NCI-H510A treated with DMSO at 0.1 percent for 48 hours (cell line): Measurements from ENCODE around the gene SYCN.

ENCODE experiments used
- DNase-seq: peaks from one replicate; lab custom pipeline; 2025; lab: John Stamatoyannopoulos, UW

SYCN gene

DNA sequence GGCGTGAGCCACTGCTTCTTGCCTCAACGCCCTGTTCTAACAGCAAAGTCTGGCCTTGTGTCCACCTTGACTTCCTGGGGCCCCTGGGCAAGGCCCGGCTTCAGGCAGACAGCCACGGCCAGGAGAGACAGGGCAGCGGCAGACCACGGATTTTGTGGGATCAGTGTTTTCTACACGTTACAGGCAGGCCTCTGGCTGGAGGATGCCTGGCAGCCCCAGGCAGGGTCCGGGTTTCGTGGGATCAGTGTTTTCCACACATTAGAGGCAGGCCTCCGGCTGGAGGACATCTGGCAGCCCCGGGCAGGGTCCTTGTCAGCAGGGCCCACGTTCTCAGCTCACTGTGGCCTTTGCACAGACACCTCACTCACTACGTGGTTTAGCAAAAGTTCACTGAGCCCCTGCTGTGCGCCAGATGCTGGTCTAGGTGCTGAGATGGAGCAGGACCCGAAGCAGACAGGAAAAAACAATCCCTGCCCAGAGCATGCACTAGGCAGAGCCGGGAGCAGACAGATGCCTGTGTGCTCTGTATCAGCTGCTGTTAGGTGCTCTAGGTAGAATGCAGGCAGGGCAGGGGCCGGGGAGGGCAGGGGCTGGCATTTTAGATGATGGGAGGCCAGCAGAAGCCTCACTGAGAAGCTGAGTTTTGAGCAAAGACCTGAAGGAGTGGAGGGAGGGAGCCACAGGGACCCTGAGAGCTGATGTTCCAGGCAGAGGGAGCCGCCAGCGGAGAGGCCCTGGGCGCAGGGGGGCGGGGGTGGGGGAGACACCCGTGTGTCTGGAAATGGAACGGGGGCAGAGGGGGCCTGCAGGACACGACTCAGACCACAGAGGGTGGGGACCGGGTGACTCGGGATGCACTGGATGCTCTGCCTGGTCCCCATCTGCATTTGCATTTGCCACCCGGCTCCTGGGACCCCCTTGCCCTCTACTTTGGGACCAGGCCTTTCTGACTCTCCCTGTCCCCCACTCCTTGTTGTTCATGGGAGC, 32.3 kb downstream of the SYCN start:
- no peak for DNase-seq

DNA sequence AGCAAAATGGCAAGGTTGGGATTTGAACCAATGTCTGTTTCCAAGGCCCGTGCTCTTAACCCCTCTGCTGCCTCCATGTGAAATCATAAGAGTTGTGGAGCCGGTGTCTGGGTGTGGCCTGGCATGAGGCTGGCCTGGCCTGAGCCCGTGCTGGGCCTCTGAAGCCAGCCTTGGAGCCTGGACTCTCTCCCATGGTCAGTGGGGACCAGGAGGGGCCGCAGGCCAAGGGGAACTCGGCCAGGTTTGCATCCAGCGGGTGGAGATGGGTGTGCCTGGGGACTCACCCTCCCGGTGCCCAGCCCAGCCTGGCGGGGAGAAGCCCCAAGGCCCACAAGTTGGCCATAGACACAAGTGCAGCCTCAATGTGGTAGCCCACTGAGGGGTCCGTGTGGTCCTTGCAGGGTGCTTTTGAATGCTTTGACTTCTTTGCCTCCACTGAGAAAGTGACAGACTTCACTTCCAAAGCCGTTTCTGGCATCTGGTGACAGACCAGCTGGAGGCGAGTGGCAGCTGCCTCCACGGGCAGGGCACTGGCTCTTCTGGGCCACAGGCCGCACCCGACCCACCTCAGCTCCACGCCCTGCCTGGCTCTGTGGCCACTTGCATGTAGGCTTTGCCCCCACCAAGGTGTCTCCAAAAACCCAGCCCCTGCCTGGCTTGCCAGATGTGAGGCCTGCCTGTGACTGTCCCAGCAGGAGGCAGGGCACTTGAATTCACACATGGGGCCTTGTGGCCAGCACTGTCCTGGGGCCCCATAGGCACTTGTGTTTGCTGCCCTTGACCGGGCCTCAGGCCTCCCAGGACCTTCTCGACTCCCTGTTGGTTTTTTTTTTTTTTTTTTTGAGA, 33.5 kb downstream of the SYCN start:
- no peak for DNase-seq

DNA sequence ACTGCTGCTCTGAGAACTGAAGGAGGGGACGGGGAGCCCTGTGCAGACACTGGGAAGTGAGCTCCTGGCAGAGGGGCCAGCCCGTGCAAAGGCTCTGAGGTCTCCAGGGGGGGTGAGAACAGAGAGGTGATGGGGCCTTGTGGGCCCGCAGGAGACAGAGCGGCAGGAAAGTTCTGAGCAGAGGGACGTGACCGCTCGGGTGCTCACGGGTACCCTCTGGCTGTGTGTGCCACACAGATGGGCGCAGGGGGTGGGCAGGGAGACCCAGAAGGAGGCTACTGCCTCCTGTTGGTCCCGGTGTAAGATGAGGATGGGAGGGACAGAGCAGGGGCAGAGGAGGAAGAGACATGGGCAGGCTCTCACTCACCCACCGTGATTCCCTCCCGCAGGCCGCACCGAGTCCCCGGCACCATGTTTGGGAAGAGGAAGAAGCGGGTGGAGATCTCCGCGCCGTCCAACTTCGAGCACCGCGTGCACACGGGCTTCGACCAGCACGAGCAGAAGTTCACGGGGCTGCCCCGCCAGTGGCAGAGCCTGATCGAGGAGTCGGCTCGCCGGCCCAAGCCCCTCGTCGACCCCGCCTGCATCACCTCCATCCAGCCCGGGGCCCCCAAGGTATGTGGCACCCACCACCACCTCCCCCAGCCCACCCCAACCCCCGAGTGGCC, 34.8 kb downstream of the SYCN start:
- DNase-seq: no peak

DNA sequence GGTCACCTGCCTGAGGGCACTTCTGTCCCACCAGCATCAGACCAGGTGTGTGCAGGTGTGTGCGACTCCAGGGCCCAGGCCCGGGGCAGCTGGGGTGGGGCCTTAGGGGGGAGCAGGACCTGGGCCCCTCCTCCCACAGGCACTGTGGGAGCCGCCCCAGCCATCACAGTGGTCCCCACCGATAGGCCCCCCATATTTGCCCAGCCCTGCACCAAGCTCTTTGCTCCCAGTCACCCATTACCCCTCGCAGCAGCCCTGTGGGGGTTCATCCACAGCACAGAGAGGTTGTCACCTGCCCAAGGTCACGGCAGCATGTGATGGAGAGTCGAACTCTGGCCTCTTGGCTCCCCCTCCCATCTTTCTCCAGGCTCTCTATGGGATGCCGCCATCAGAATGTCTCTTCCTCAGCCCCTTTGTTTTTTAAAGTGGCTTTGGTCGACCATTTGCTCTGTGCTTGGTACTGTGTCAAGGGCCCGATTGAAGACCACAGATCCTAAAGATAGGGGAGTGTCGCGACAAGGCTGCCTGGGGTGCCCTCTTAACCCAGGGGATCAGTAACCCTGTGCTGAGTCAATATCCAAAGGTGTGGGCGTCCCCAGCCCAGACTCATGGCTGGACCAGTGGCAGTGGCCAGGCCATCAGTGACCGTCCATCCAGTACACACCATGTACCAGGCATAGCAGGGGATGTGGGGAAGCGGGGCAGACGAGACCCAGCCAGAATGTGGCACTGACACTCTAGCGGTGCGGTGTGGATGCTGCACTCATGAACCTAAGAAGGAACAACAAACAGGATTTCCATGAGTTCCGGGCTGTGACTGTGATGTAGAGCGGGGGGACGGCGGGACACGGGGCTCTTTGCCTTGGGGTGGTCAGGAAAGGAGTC, 35.6 kb downstream of the SYCN start:
- no peak for DNase-seq

DNA sequence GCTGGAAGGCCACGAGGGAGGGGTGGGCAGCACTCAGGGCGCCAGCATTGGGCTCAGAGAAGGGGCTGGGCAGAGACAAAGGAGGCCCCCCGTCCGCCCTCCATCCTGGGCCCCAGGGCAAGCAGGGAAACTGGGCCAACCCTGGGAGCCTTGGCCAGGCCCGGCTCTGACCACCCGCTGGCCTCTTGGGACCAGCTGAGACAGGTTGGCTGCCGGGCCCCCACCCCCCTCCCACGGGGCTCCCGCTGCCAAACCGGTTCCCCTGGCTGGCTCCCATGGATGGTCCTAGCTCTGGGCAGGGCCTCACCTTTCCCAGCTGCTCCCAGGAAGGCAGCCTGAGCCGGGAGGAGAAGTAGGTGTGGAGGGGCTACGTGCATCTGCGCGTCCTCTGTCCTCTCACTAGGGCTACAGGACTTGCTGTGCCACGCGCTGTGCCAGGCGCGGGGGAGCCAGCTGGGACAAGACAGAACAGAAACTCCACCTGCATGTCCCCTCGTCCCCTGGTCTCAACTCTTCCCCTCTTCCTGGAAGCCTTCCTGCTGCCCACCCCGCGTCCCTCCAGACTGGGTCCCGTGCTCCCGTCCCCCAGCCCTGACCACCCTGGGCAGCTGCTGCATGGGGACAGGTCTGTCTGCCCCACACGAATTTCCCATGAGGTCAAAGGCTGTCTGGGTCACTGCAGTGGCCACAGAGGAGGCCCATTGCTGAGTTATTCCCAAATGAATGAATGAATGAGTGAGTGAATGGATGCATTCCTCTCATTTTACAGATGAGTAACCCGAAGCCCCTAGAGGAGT, 36.4 kb downstream of the SYCN start:
- peak; percentile 64 for DNase-seq

DNA sequence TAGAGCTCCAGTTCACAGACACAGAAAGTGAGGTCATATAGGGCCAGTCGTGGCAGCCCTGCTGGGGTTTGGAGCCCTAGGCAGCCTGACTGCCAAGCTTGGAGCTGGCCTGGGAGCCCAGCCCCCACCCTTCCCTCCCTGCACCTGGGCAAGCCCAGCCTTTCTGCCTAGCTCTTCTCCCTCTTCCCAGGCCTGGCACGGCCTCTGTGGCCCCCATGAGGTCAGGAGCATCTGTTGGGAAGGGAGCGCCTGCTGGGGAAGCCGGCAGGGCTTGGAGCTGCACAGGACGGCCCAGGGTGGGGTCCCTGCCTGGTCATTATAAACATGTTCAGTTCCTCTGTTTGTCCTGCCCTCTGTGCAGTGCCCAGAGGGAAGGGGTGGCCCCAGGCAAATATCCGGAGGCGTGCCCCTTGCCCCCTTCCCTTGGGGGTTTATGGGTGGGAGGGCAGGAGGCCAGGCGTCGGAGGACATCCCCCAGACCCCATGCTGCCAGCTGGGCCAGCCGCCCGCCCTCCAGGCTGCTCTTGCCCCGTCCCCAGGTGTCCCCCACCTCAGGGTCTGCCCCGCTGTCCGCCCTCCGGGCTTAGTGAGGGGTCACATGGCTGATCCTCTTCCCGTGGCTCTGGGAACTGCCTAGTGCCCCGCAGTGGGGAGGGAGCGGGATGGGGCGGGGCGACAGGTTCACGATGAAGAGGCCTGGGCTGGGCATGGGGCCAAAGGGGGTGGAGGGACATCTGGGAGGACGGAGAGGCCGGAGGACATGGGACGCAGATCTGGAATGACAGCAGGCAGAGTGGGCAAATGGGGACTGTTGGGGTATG, 37.3 kb downstream of the SYCN start:
- DNase-seq: peak; percentile 78

DNA sequence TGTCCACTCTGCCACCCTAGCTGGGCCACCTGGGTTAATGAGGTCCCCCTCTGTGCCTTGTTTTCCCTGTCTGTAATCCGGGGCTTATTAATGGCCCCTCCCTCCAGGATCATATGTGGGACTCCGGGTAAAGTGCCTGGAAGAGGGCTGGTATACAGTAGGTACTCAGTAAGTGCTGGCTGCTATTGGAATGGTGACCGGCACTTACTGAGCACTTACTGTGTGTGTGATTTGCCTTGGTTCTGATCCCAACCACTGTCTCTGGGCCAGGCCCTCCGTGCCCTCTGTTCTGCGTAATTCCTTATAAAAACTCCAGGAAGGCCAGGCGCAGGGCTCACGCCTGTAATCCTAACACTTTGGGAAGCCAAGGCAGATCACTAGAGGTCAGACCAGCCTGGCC, 38.2 kb downstream of the SYCN start:
- DNase-seq: no peak

DNA sequence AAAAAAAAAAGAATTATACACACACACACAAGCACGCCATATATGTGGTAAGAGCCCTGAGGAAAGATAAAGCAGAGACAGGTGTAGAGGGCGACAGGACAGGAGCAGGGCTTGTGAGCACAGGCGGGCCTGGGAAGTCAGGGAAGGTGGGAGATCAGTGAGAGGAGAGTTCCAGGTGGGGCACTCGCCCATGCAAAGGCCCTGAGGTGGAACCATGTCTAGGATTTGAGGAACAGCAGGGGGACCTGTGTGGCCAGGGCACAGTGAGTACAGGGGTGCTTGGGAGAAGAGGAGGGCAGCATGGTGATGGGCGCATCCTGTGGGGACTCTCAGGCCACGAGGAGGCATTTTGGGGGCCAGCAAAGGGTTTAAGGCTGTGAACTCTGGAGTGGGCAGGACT, 39.8 kb downstream of the SYCN start:
- DNase-seq: no peak

DNA sequence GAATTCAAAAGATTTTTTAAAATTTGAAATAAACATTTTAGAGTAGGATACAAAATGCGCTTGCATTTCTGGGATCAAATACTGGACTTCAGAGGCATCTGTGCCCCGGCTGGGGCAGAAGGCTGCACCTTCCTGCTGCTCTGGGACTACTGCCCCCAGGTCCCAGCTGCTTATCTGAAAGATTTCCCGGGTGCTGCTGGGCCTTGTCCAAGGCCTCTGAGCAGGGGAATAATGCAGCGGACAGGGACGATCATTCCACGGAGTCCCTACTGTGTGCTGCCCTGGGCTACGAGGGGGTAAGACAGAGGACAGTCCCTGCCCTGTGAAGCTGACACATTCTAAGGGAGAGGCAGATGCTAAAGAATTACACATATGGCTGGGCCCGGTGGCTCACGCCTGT, 40.4 kb downstream of the SYCN start:
- no peak for DNase-seq

DNA sequence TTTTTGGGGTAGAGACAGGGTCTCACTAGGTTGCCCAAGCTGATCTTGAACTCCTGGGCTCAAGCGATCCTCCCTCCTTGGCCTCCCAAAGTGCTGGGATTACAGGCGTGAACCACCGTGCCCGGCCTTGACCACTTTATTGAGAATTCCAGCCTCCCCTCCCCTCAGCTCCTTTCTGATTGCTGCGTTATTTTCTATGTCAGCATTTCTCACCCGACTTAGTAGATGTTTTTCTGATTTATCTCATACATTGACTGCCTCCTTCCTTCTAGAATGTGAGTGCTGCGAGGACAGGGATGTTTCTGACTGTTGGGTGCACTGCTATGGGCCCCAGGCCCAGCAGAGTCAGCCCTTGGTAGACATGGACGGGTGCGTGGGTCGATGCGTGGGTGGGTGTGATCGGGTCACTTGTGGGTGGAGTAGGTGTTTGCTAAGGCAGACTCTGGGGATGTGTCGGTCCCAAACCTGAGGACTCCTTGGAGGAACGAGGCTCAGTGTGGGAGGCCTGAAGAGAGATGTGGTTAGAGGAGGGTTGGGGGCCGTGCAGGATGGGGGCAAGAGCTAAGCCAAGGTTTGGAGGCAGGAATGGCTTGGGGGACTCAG, 41.5 kb downstream of the SYCN start:
- DNase-seq: no peak

DNA sequence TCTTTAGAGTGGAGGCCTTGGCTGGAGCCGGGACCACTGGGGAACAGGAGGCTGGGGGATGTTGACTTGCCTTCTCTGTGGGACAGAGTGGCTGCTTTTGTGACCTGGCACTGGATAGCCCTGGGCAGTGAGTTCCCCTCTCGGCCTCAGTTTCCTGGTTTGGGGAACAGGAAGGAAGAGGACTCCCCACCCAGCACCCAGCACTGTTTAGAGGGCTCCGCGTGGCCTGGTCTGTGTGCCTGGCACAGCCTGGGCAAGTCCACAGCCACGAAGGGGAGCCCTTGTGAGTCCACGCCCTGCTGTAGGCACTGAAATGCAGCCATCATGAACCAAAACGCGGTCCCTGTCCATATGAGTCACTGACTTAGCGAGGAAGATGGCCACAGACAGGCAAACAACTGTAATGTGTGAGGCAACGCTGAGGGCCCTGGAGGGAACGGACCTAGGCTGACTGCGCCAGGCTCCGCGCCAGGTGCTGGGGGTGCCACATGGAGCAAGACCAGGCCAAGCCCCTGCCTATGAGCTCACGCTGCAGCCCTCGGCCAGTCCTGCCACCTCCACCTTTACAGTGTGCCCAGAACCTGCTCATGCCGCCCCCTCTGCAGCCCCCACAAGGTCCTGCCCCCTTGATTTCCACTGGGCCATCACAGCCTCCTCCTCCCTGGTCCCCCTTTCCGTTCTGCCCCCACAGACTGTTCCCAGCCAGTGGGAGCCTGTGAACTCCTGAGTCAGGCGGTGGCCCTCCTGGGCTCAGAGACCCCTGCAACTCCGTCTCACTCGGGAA, 43.0 kb downstream of the SYCN start:
- no peak for DNase-seq

DNA sequence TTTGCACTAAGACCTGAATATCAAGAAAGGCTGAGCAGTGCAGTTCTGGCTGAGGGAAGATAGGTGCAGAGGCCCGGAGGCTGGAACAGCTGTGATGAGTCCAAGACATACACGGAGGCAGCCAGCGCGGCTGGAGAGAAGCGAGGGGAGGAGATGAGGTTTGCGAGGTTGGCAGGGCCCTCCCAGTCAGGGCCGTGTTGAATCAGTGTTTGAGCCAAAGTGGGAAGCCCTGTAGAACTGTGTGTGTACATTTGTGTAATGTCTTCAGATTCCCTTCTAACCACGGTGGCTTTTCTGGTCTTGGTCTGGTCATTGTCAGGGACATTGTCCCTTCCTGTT, 43.6 kb downstream of the SYCN start:
- no peak for DNase-seq

DNA sequence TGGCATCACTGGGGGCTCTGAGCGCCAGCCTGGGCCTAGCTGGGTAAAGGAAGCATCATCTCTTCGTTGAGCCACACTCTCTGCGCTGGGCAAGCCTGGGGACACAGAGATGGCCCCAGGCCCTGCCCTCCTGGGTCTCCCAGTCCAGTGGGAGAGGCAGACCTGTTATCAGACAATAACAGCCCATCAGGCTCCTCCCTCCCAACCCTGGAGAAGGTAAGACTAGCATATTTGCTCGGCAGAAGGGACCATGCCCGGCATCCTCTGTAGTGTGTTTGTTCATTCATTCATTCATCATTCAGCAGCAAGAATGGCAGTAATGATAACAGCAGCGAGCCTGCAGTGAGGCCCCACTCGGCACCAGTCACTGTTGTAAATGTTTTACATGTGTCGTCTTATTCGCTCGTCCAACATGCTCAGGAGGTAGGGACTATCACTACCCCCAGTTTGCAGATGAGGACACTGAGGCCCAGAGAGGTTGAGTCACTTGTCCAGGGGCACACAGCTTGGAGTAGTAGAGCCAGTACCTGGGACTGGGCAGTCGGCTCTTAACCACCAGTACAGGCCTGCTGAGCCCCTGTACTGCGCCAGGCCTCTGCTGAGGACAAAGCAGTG, 45.3 kb downstream of the SYCN start:
- no peak for DNase-seq

DNA sequence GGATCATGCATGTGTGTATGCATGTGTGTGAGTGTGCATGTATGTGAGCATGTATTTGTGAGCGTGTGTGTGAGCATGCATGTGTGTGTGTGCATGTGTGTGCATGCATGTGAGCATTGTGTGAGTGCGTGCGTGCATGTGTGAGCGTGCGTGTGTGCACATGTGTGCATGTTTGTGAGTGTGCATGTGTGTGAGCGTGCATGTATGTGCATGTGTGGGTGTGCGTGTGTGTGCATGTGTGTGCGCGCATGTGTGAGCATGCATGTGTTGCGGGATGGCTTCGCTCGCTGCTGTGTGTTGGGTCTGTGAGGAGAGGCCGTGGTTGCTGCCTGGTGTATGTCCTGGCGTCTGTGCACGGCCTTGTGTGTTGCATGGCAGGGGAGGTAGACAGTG, 46.1 kb downstream of the SYCN start:
- DNase-seq: no peak

DNA sequence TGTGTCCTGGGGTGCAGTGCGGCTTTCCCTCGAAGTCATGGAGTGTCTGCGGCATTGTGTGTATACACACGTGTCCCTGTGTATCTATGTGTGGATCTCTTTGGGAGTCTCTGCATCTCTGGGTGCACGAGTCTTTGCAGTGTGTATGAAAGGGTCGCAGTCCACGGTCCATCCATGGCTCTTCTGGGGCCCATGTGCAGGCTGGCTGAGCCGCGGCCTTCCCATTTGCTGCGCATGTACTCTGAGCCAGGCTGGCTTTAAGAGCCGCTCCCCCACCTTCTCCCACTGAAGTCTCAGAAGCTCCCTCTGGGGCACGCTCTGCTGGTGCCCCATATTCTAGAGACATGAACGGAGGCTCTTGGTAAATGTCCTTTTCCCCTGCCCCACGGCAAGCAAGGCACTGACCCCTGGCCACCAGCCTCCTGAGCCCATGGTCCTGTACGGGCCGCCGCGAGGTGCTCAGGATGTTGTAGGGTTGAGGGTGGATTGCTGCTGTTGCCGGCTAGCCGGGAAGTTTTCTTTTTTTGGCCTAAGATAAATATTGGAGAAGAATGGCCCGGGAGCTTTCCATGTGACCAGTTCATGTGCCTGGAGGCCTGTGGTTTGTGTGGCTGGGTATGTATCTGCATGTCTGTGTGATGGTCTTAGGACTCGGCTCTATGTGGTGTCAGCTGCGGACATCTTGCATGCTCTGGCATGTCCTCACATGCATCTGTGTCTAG, 46.6 kb downstream of the SYCN start:
- no peak for DNase-seq

DNA sequence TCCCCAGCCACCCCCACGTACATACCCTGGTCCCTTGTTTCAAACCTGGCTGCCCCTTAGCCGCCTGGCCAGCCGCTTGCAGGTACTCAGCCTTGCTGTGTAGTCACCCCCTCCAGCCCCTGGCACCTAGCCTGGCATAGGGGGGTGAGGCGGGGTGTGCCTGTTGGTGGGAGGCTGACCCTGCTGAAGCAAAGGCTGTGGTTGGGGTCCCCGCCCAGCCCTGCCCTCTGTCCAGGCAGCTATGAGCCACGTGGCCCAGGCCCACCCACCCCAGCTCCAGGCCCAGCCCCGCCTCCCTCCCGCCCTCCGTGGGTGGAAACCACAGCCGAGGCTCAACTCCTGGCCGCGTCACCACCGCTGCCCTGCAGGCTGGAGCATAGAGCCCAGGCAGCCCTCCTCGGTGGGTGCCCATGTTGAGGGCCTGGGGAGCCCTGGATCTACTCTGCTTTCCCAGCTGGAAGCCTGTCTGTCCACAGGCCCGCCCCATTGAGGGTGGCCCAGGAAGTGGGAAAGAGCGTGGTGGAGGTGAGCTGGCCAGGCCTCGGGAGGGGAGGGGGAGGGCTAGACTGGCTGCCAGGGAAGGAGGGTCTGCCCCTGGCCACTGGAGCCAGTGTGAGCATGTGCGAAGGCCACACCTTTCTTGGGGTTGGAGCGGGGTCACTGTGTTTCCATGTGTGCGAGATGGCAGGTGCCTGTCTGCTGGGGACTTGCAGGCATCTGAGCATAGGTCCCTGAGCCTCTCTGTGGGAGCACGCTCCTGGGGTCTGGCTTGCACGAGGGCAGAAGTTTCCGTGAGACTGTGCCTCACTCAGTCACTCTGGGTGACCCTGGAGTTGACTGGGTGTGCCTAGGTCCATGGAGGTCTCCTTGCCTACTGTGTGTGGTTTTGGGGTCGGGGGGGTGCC, 47.5 kb downstream of the SYCN start:
- no peak for DNase-seq
